Stimulated activated CD4-positive, alpha-beta T cell treated with anti-CD3 and anti-CD28 coated beads, Interleukin-15, amount 100 ng/mL, for 1 hour (primary cell): ENCODE results near the gene HLA-DRB5.
"Not testable (repeated sequence)": the region's sequence is repeated elsewhere in the genome, so short reads cannot be mapped to it uniquely, and the experiment has no call there.

Source experiments
- DNase-seq, 2 donors: peaks; one replicate each; pipeline ENCODE4 v3.0.0-alpha.2; 2020; ENCODE audit warnings: low read depth in 1 of 2, low spot score in 1 of 2

Gene HLA-DRB5

GRCh38 chr6:32517654-32518445, 12.2 kb downstream of the HLA-DRB5 start:
- DNase-seq: no peak

GRCh38 chr6:32501016-32501415, 29.1 kb downstream of the HLA-DRB5 start:
- no peak for DNase-seq

GRCh38 chr6:32492351-32492750, 37.7 kb downstream of the HLA-DRB5 start:
- no peak for DNase-seq

GRCh38 chr6:32491700-32492099, 38.4 kb downstream of the HLA-DRB5 start:
- no peak for DNase-seq

- no peak for DNase-seq
These were observed 42.0 kb downstream of the HLA-DRB5 start for GRCh38 chr6:32488083-32488482.

- DNase-seq: no peak
These were observed 45.5 kb downstream of the HLA-DRB5 start for GRCh38 chr6:32484614-32484998.

- no peak for DNase-seq
These were observed 46.0 kb downstream of the HLA-DRB5 start for GRCh38 chr6:32483968-32484613.

- DNase-seq: no peak
These were observed 54.5 kb downstream of the HLA-DRB5 start for GRCh38 chr6:32475392-32476206.

GRCh38 chr6:32473376-32474348, 56.4 kb downstream of the HLA-DRB5 start:
- not testable (repeated sequence) for DNase-seq

GRCh38 chr6:32472781-32473375, 57.2 kb downstream of the HLA-DRB5 start:
- DNase-seq: no peak

- DNase-seq: not testable (repeated sequence)
These were observed 62.2 kb downstream of the HLA-DRB5 start for GRCh38 chr6:32467743-32468503.
